NT2/D1 (cell line): Measurements from ENCODE around the gene POLRMT.

ENCODE experiments used
- YY1 ChIP-seq: IDR thresholded peaks from 2 replicates; pipeline ENCODE4 v1.6.1; 2011; ENCODE audit not compliant: insufficient read length, insufficient read depth
- ZNF274 ChIP-seq: IDR thresholded peaks from 2 replicates; pipeline ENCODE4 v1.6.1; 2011; ENCODE audit warnings: mild to moderate bottlenecking, low read depth, low read length

GRCh38 chr19:593505-593904 lies 39.8 kb downstream of the POLRMT start:
- TF ChIP-seq YY1 = no peak
- no peak for TF ChIP-seq ZNF274
